RWPE2 (cell line): ENCODE results near the gene ANK3.

ENCODE experiments used
- ATAC-seq: fragments of 200-7000 bp; cut with Tn5 transposase; 3 replicates; pipeline ENCODE4 v1.9.1; 2021; ENCODE audit warnings: low read depth
- DNase-seq: peaks from one replicate; pipeline ENCODE4 v3.0.0-alpha.2; 2020; ENCODE audit warnings: low spot score
- H3K27ac ChIP-seq: fragments of 450-650 bp; 2 replicates; pipeline ENCODE4 v1.5.1; 2017; ENCODE audit warnings: mild to moderate bottlenecking; ENCODE audit not compliant: poor library complexity, severe bottlenecking
- H3K27me3 ChIP-seq: fragments of 250-450 bp; sonication (Bioruptor Pico); 2 replicates; pipeline ENCODE4 v1.5.1; 2021; ENCODE audit warnings: mild to moderate bottlenecking, moderate library complexity; ENCODE audit not compliant: insufficient read depth, poor library complexity, severe bottlenecking
- H3K36me3 ChIP-seq: fragments of 250-450 bp; sonication (Bioruptor Pico); 2 replicates; pipeline ENCODE4 v1.5.1; 2020; ENCODE audit warnings: low read depth, mild to moderate bottlenecking, moderate library complexity
- H3K4me1 ChIP-seq: fragments of 250-450 bp; sonication (Bioruptor Pico); 2 replicates; pipeline ENCODE4 v1.5.1; 2021; ENCODE audit warnings: mild to moderate bottlenecking, moderate library complexity; ENCODE audit not compliant: insufficient read depth, poor library complexity, severe bottlenecking
- H3K4me3 ChIP-seq: fragments of 250-450 bp; sonication (Bioruptor Pico); 2 replicates; pipeline ENCODE4 v1.5.1; 2021; ENCODE audit warnings: mild to moderate bottlenecking, moderate library complexity; ENCODE audit not compliant: severe bottlenecking
- H3K9me3 ChIP-seq: fragments of 250-450 bp; sonication (Bioruptor Pico); 2 replicates; pipeline ENCODE4 v1.5.1; 2021; ENCODE audit warnings: mild to moderate bottlenecking, moderate library complexity; ENCODE audit not compliant: severe bottlenecking
- TF ChIP-seq, protein P1 (sequence below): fragments of 450-650 bp; IDR thresholded peaks from one replicate; pipeline ENCODE4 v1.5.1; 2017; ENCODE audit warnings: mild to moderate bottlenecking, moderate library complexity; ENCODE audit not compliant: poor library complexity, severe bottlenecking

ANK3 gene

DNA sequence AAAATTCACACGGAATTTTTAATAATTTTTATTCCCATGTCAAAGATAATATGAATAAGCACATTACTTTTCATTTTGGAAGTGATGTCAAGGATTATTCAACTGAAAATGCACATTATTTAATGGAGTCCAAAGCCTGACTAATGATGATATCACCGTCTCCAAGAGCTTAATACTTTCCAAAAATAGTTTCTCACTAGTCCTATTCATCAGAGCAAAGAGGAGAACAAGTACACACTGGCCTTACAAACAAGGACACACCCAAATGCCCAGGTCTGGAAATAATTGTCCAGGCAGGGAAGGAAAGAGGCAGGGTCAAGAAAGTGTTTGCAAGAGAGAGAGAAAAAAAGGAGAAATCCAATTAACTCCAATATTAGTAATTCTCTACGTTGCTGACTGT lies 266.5 kb downstream of the ANK3 start:
- no peaks in the 10 kb centered on the region for H3K27me3 ChIP-seq
- peak overlapping the region; percentile 67 for H3K27ac ChIP-seq
- peak; percentile 55 for DNase-seq
- peak; percentile 99 for ATAC-seq
- TF ChIP-seq, protein P1, sequence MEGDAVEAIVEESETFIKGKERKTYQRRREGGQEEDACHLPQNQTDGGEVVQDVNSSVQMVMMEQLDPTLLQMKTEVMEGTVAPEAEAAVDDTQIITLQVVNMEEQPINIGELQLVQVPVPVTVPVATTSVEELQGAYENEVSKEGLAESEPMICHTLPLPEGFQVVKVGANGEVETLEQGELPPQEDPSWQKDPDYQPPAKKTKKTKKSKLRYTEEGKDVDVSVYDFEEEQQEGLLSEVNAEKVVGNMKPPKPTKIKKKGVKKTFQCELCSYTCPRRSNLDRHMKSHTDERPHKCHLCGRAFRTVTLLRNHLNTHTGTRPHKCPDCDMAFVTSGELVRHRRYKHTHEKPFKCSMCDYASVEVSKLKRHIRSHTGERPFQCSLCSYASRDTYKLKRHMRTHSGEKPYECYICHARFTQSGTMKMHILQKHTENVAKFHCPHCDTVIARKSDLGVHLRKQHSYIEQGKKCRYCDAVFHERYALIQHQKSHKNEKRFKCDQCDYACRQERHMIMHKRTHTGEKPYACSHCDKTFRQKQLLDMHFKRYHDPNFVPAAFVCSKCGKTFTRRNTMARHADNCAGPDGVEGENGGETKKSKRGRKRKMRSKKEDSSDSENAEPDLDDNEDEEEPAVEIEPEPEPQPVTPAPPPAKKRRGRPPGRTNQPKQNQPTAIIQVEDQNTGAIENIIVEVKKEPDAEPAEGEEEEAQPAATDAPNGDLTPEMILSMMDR = no peak
- no peak overlapping the region for H3K4me3 ChIP-seq
- peaks cover 17% of the 10 kb centered on the region for H3K4me1 ChIP-seq
- H3K9me3 ChIP-seq = no peaks in the 10 kb centered on the region
- no peaks in the 10 kb centered on the region for H3K36me3 ChIP-seq

DNA sequence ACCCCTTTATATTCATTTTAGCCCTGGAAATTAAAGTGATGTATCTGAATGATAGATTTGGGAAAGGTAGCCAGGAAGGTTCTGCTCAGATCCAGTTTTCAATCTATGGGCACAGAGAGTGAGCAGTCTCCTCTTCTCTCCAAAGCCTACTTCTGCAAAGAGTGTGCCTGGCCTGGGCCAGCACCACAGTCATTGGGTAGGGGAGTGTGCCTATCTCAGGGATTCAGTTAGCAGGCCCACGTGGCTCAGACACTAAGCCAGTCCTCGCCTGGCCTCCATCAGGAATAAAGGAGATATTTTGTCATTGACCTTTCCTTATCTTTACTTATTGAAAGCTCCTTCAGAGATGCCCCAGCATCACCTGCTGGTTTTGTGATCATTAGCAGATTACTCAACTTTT lies 267.5 kb downstream of the ANK3 start:
- H3K27ac ChIP-seq = peak overlapping the region; percentile 67
- H3K9me3 ChIP-seq = no peaks in the 10 kb centered on the region
- peaks cover 17% of the 10 kb centered on the region for H3K4me1 ChIP-seq
- no peaks in the 10 kb centered on the region for H3K36me3 ChIP-seq
- DNase-seq (no peak), ATAC-seq (no peak)
- H3K4me3 ChIP-seq = no peak overlapping the region
- TF ChIP-seq, protein P1 = no peak
- no peaks in the 10 kb centered on the region for H3K27me3 ChIP-seq

DNA sequence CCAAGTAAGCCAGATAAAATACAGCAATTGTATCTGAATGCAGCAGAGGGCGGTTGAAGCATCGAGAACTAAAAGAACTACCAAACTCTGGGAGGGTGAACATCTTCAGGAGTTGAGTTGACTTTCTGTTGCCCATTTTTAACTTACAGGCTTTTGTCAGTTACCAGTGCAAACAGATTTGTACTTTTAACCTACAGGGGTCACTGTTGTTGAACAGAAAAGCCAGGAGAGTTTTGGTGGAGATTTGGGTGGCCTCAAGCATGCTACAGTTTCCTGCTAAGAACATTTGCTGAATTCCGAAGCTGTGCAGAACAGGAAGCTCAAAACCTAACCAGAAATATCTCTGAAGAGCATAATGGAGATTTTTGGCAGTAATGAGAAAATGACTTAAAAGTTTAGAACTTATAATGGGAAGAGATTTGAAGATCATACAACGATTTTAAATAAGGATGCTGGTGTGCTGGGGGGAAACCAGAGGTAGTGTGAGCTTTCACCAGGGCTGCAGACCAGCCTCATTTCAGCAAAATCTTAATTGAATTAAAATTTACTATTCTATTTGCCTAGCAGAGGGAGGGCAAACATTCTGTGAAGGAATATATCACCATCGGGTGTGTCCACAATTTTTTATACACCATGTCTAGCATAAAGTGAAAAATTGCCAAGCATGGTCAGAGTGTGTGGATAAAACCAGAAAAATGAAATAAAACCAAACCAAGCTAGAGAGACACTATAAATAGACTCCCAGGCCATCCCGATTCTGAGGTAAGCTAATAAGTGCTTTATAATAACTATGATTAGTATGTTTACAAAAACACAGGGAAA lies 274.7 kb downstream of the ANK3 start:
- Histone ChIP-seq H3K4me3 (no peak overlapping the region), H3K9me3 (no peaks in the 10 kb centered on the region), H3K27me3 (no peaks in the 10 kb centered on the region), H3K27ac (no peak overlapping the region), H3K36me3 (no peaks in the 10 kb centered on the region), H3K4me1 (no peaks in the 10 kb centered on the region)
- TF ChIP-seq, protein P1 = peak; percentile 82
- DNase-seq = no peak
- no peak; the same call in 2 of the 3 replicates for ATAC-seq

DNA sequence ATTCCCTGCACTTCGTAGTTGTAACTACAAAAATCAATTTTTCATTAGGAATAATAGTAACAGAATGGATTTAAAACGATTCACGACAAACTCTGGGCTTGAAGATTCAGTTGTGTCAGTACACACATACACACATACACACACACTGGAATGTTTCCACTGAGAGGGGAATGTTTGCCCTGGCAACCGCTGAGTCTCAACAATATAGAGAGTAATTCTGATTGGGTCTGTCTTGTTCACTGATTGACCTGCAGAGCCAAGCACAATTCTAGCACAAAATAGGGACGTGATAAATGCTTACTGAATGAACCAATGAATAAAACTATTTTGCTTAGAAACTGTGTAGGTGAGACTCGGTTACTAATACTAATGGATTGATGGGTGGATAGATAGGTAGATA lies 278.9 kb downstream of the ANK3 start:
- H3K9me3 ChIP-seq = no peaks in the 10 kb centered on the region
- no peaks in the 10 kb centered on the region for H3K27me3 ChIP-seq

More for the DNA sequence above, 278.9 kb downstream of the ANK3 start:
- ATAC-seq = no peak
- Histone ChIP-seq H3K4me1 (no peaks in the 10 kb centered on the region), H3K27ac (no peak overlapping the region), H3K4me3 (no peak overlapping the region), H3K36me3 (no peaks in the 10 kb centered on the region)
- TF ChIP-seq, protein P1 = no peak
- DNase-seq = no peak
